HL-60 (cell line): Measurements from ENCODE around the gene GNG3.

Source experiments
- CTCF ChIP-seq: IDR thresholded peaks from one replicate; pipeline ENCODE4 v1.5.1; 2011; ENCODE audit warnings: low read length, control low read depth, inconsistent platforms; ENCODE audit not compliant: insufficient read depth
- GABPA ChIP-seq: IDR thresholded peaks from 2 replicates; pipeline ENCODE4 v1.6.1; 2012; ENCODE audit warnings: low read depth
- POLR2AphosphoS5 ChIP-seq: IDR thresholded peaks from 2 replicates; pipeline ENCODE4 v1.6.1; 2012; ENCODE audit warnings: low read depth
- SPI1 ChIP-seq: IDR thresholded peaks from 2 replicates; pipeline ENCODE4 v1.6.1; 2012; ENCODE audit warnings: low read depth, mild to moderate bottlenecking, borderline replicate concordance

- TF ChIP-seq CTCF (no peak), POLR2AphosphoS5 (no peak), SPI1 (no peak), GABPA (no peak)
These were observed 4.9 kb downstream of the GNG3 start for GRCh38 chr11:62712276-62712812.
